HG02884 (cell line): Measurements from ENCODE around the gene KCTD17.

ENCODE experiments used
- ATAC-seq: cut with Tn5 transposase; IDR thresholded peaks from one replicate; pipeline ENCODE4 v1.9.1; 2021; ENCODE audit warnings: mild to moderate bottlenecking, moderate library complexity; ENCODE audit not compliant: unreplicated experiment

The KCTD17 gene

GRCh38 chr22:37019309-37020191, 32.0 kb upstream of the KCTD17 start, which contains the start of the genes MPST and TST:
TSS of gene MPST (plus strand) at chr22:37019742. CDS start at chr22:37019837, 95 bp downstream.
TSS of gene TST (minus strand) at chr22:37019447. CDS start at chr22:37018732, 715 bp downstream.
- ATAC-seq = no peak

GRCh38 chr22:37020192-37020479, 31.4 kb upstream of the KCTD17 start:
- no peak for ATAC-seq

GRCh38 chr22:37021041-37021440, 30.5 kb upstream of the KCTD17 start:
- ATAC-seq = no peak

- ATAC-seq = no peak
Measured at GRCh38 chr22:37021710-37022482, 29.6 kb upstream of the KCTD17 start.

GRCh38 chr22:37022483-37023337, 28.8 kb upstream of the KCTD17 start:
- ATAC-seq = no peak

- no peak for ATAC-seq
Measured at GRCh38 chr22:37023743-37024338, 27.7 kb upstream of the KCTD17 start.

GRCh38 chr22:37024339-37025157, 27.0 kb upstream of the KCTD17 start:
- no peak for ATAC-seq

GRCh38 chr22:37025500-37026070, 26.0 kb upstream of the KCTD17 start:
- ATAC-seq = no peak

- ATAC-seq = no peak
Measured at GRCh38 chr22:37026325-37026724, 25.2 kb upstream of the KCTD17 start.

- ATAC-seq = no peak
Measured at GRCh38 chr22:37027556-37027955, 24.0 kb upstream of the KCTD17 start.

- ATAC-seq = no peak
Measured at GRCh38 chr22:37028692-37029674, 22.6 kb upstream of the KCTD17 start.

GRCh38 chr22:37030560-37031281, 20.8 kb upstream of the KCTD17 start:
- no peak for ATAC-seq

- ATAC-seq = no peak
Measured at GRCh38 chr22:37032134-37032534, 19.4 kb upstream of the KCTD17 start.

- ATAC-seq = no peak
Measured at GRCh38 chr22:37032535-37033460, 18.7 kb upstream of the KCTD17 start.

- no peak for ATAC-seq
Measured at GRCh38 chr22:37033605-37034430, 17.7 kb upstream of the KCTD17 start.
